ENCODE measurements around the gene RBM41.

GRCh38 chrX:107050195-107050709 is 68.4 kb downstream of the RBM41 start:
- TF ChIP-seq ZNF785 (tag by site-specific recombination; IDR thresholded peaks at IDR 0.05) (no peak), ZNF18 (tag by site-specific recombination; IDR thresholded peaks at IDR 0.05) (no peak), ZNF639 (tag by site-specific recombination; IDR thresholded peaks at IDR 0.05) (no peak), CTCF (tag by site-specific recombination; IDR thresholded peaks at IDR 0.05) (no peak), ZFP3 (tag by site-specific recombination; IDR thresholded peaks at IDR 0.05; ENCODE audit: low read depth) (no peak), YY1 (tag by site-specific recombination; IDR thresholded peaks at IDR 0.05) (no peak), GLI4 (tag by site-specific recombination; IDR thresholded peaks at IDR 0.05) (no peak), PRDM1 (tag by site-specific recombination; IDR thresholded peaks at IDR 0.05) (no peak), REST (tag by site-specific recombination; IDR thresholded peaks at IDR 0.05) (no peak)

All from HEK293 (cell line).